ENCODE measurements around the gene ITPR3. TPM values are rescaled to one million over a fixed set of nuclear protein-coding genes. Genes with fewer than 3 reads are reported as not detected.

ITPR3 gene
- total and polyA plus RNA-seq, 2 of the 13 experiments (the other 11 are each of a cell fraction or from before 2014, with no cell fraction given) = 3.8 to 21.4 TPM

DNA sequence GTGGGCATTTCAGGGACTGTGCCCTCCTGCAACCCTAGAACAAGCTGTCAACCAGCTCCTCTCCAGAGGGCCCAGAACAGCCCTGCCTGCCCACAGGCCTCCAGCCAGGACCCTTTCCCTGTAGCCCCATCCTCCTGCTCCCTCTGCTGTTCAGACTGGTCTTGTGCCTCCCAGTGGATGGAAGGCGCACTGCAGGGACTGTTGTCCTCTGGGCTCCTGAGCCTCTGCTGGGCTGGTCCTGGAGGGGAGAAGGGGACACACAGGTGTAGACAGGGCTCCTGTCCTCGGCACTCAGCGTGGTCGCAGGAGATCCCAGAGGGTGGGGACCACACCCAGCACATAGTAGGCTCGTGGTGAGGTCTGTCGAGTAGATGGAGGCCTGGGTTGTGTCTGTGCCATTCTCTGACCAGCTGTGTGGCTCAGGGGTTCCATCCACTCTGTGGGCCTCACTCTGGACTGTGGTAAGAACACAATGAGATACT lies 11.5 kb downstream of the ITPR3 start (continued):
- TF ChIP-seq, protein P1, sequence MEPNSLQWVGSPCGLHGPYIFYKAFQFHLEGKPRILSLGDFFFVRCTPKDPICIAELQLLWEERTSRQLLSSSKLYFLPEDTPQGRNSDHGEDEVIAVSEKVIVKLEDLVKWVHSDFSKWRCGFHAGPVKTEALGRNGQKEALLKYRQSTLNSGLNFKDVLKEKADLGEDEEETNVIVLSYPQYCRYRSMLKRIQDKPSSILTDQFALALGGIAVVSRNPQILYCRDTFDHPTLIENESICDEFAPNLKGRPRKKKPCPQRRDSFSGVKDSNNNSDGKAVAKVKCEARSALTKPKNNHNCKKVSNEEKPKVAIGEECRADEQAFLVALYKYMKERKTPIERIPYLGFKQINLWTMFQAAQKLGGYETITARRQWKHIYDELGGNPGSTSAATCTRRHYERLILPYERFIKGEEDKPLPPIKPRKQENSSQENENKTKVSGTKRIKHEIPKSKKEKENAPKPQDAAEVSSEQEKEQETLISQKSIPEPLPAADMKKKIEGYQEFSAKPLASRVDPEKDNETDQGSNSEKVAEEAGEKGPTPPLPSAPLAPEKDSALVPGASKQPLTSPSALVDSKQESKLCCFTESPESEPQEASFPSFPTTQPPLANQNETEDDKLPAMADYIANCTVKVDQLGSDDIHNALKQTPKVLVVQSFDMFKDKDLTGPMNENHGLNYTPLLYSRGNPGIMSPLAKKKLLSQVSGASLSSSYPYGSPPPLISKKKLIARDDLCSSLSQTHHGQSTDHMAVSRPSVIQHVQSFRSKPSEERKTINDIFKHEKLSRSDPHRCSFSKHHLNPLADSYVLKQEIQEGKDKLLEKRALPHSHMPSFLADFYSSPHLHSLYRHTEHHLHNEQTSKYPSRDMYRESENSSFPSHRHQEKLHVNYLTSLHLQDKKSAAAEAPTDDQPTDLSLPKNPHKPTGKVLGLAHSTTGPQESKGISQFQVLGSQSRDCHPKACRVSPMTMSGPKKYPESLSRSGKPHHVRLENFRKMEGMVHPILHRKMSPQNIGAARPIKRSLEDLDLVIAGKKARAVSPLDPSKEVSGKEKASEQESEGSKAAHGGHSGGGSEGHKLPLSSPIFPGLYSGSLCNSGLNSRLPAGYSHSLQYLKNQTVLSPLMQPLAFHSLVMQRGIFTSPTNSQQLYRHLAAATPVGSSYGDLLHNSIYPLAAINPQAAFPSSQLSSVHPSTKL (CRISPR knock-in tag; IDR thresholded peaks at IDR 0.05) = 0 out of 2 replicates have a peak, but pooled peaks have one; percentile 9
- TF ChIP-seq MBD4 (IDR thresholded peaks at IDR 0.05; ENCODE audit: borderline replicate concordance, low read length) (no peak), ZNF274 (CRISPR knock-in tag; IDR thresholded peaks at IDR 0.05) (peak; percentile 28; the same call in 1 of the 2 replicates), JUN (CRISPR knock-in tag; IDR thresholded peaks at IDR 0.05) (no peak), FOXA1 (IDR thresholded peaks at IDR 0.05) (no peak), FOXA1 (CRISPR knock-in tag; IDR thresholded peaks at IDR 0.05) (no peak), PHF8 (CRISPR knock-in tag; IDR thresholded peaks at IDR 0.05) (peak; percentile 33; the same call in 1 of the 2 replicates), ZMYM4 (CRISPR knock-in tag; IDR thresholded peaks at IDR 0.05) (no peak), ZSCAN21 (CRISPR knock-in tag; IDR thresholded peaks at IDR 0.05; ENCODE audit: borderline replicate concordance) (peak; percentile 41; the same call in 1 of the 2 replicates), ZSCAN22 (CRISPR knock-in tag; IDR thresholded peaks at IDR 0.05) (no peak), SOX5 (CRISPR knock-in tag; IDR thresholded peaks at IDR 0.05; ENCODE audit: borderline replicate concordance) (no peak)
- TF ChIP-seq, protein P2, sequence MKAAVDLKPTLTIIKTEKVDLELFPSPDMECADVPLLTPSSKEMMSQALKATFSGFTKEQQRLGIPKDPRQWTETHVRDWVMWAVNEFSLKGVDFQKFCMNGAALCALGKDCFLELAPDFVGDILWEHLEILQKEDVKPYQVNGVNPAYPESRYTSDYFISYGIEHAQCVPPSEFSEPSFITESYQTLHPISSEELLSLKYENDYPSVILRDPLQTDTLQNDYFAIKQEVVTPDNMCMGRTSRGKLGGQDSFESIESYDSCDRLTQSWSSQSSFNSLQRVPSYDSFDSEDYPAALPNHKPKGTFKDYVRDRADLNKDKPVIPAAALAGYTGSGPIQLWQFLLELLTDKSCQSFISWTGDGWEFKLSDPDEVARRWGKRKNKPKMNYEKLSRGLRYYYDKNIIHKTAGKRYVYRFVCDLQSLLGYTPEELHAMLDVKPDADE (CRISPR knock-in tag; IDR thresholded peaks at IDR 0.05) = no peak
- TF ChIP-seq, protein P3, sequence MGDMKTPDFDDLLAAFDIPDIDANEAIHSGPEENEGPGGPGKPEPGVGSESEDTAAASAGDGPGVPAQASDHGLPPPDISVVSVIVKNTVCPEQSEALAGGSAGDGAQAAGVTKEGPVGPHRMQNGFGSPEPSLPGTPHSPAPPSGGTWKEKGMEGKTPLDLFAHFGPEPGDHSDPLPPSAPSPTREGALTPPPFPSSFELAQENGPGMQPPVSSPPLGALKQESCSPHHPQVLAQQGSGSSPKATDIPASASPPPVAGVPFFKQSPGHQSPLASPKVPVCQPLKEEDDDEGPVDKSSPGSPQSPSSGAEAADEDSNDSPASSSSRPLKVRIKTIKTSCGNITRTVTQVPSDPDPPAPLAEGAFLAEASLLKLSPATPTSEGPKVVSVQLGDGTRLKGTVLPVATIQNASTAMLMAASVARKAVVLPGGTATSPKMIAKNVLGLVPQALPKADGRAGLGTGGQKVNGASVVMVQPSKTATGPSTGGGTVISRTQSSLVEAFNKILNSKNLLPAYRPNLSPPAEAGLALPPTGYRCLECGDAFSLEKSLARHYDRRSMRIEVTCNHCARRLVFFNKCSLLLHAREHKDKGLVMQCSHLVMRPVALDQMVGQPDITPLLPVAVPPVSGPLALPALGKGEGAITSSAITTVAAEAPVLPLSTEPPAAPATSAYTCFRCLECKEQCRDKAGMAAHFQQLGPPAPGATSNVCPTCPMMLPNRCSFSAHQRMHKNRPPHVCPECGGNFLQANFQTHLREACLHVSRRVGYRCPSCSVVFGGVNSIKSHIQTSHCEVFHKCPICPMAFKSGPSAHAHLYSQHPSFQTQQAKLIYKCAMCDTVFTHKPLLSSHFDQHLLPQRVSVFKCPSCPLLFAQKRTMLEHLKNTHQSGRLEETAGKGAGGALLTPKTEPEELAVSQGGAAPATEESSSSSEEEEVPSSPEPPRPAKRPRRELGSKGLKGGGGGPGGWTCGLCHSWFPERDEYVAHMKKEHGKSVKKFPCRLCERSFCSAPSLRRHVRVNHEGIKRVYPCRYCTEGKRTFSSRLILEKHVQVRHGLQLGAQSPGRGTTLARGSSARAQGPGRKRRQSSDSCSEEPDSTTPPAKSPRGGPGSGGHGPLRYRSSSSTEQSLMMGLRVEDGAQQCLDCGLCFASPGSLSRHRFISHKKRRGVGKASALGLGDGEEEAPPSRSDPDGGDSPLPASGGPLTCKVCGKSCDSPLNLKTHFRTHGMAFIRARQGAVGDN (CRISPR knock-in tag; IDR thresholded peaks at IDR 0.05) = 0 out of 2 replicates have a peak, but pooled peaks have one; percentile 48

All from HepG2 (cell line).